ENCODE results near the gene KHK.

GRCh38 chr2:27069961-27070618 is 16.5 kb upstream of the KHK start:
- TF ChIP-seq CTCF (IDR thresholded peaks at IDR 0.05) (no peak), REST (IDR thresholded peaks at IDR 0.05; ENCODE audit: insufficient read depth in 1 of 2, low read depth in 2 of 2, low read length in 1 of 2) (no peak), POLR2AphosphoS5 (IDR thresholded peaks at IDR 0.05; ENCODE audit: low read depth, low read length) (no peak), SIN3A (IDR thresholded peaks at IDR 0.05; ENCODE audit: borderline replicate concordance, insufficient read depth, low read depth, low read length) (no peak)

All from Panc1 (cell line).